Endothelial cell of umbilical vein (primary cell): Measurements from ENCODE around the gene DDX10. TPM values are rescaled to one million over a fixed set of nuclear protein-coding genes. Genes with fewer than 3 reads are reported as not detected.

Experiments
- BruUV-seq: library from RNA; stranded (reverse); fragments of 400-500 nt; replicated peaks from 2 replicates; lab custom pipeline; 2021; lab: Mats Ljungman, UMichigan
- CTCF ChIA-PET: fragments of 300-600, 350-600 bp; sonication (Branson Sonifier 250); formaldehyde crosslinking; loops from one replicate; lab custom pipeline; 2021; ENCODE audit warnings: antibody characterized with exemption, inconsistent platforms; lab: Charles Lee
- POLR2A ChIA-PET: fragments of 300-600, 350-600 bp; sonication (Branson Sonifier 250); formaldehyde crosslinking; loops from one replicate; lab custom pipeline; 2021; ENCODE audit warnings: antibody characterized with exemption, inconsistent platforms; lab: Charles Lee
- DNase-seq: peaks from one replicate; pipeline ENCODE4 v3.0.0-alpha.2; 2011; ENCODE audit warnings: low read depth, low spot score
- FAIRE-seq: peaks from 2 replicates; lab custom pipeline; 2011; peaks lifted over from hg19 to GRCh38; lab: Jason Lieb, UNC
- H2AFZ ChIP-seq: 2 replicates; pipeline ENCODE4 v1.6.0; 2012; ENCODE audit warnings: low read depth, low read length, control low read depth, inconsistent platforms
- H3K27ac ChIP-seq: 2 replicates; pipeline ENCODE4 v1.5.1; 2011; ENCODE audit warnings: low read depth, mild to moderate bottlenecking, control low read depth, low read length, moderate library complexity; ENCODE audit not compliant: insufficient read depth
- H3K27me3 ChIP-seq, 2 experiments: 2 replicates each; pipeline versions ENCODE4 v1.6.0 to v1.6.1; 2011; ENCODE audit warnings: low read length in 2 of 2, mixed read lengths in 1 of 2; ENCODE audit not compliant: control insufficient read depth in 2 of 2, insufficient read depth in 2 of 2
- H3K36me3 ChIP-seq, 2 experiments: 2 replicates in 1 of 2; 3 replicates in 1 of 2; pipeline ENCODE4 v1.5.1; 2011; ENCODE audit warnings: low read length in 2 of 2, mild to moderate bottlenecking in 1 of 2, moderate library complexity in 1 of 2; ENCODE audit not compliant: control insufficient read depth in 2 of 2, insufficient read depth in 2 of 2; ENCODE audit errors: extremely low read depth in 1 of 2
- H3K4me1 ChIP-seq: 3 replicates; pipeline ENCODE4 v1.5.1; 2011; ENCODE audit warnings: mild to moderate bottlenecking, low read length; ENCODE audit not compliant: control insufficient read depth, insufficient read depth; ENCODE audit errors: extremely low read depth
- H3K4me2 ChIP-seq: 2 replicates; pipeline ENCODE4 v1.6.1; 2011; ENCODE audit warnings: low read length, control low read depth, mixed read lengths; ENCODE audit not compliant: insufficient read depth
- H3K4me3 ChIP-seq, 3 experiments: fragments of 200-600 bp in 1 of 3; sonication (generic), shearing (Covaris generic) in 1 of 3; replicated peaks in 1 of 3; 2 replicates each; pipeline ENCODE4 v1.5.1; 2011 to 2016; ENCODE audit warnings: control low read depth in 3 of 3, low read length in 3 of 3, mild to moderate bottlenecking in 2 of 3, inconsistent platforms in 1 of 3, low read depth in 1 of 3, moderate library complexity in 1 of 3; ENCODE audit not compliant: insufficient read depth in 1 of 3
- H3K79me2 ChIP-seq: 2 replicates; pipeline ENCODE4 v1.6.0; 2012; ENCODE audit warnings: low read length, inconsistent platforms; ENCODE audit not compliant: control insufficient read depth, insufficient read depth
- H3K9ac ChIP-seq: replicated peaks from 2 replicates; pipeline ENCODE3; 2011; ENCODE audit warnings: low read length, control low read depth; ENCODE audit not compliant: insufficient read depth; ENCODE audit errors: extremely low read depth
- H3K9me1 ChIP-seq: replicated peaks from 3 replicates; pipeline ENCODE4 v1.6.0; 2011; ENCODE audit warnings: mild to moderate bottlenecking, low read length; ENCODE audit not compliant: control insufficient read depth, insufficient read depth; ENCODE audit errors: extremely low read depth
- H3K9me3 ChIP-seq: replicated peaks from 2 replicates; pipeline ENCODE4 v1.5.1; 2012; ENCODE audit warnings: low read length, inconsistent platforms; ENCODE audit not compliant: control insufficient read depth, insufficient read depth
- H4K20me1 ChIP-seq: replicated peaks from 2 replicates; pipeline ENCODE3; 2011; ENCODE audit warnings: mild to moderate bottlenecking, low read length; ENCODE audit not compliant: control insufficient read depth, insufficient read depth; ENCODE audit errors: extremely low read depth
- CTCF ChIP-seq, 2 donors: IDR thresholded peaks; 1 replicate in 1 of 2; 2 replicates in 1 of 2; pipeline ENCODE4 v1.5.1; 2011; ENCODE audit warnings: low read length in 2 of 2, mild to moderate bottlenecking in 2 of 2, moderate library complexity in 2 of 2, control low read depth in 1 of 2, inconsistent platforms in 1 of 2, low read depth in 1 of 2; ENCODE audit not compliant: insufficient read depth in 1 of 2; ENCODE audit errors: extremely low read depth in 1 of 2
- EZH2 ChIP-seq: IDR thresholded peaks from 2 replicates; pipeline ENCODE4 v1.6.1; 2012; ENCODE audit warnings: borderline replicate concordance, low read depth, mild to moderate bottlenecking, moderate library complexity, low read length, inconsistent platforms; ENCODE audit not compliant: severe bottlenecking
- FOS ChIP-seq: IDR thresholded peaks from 2 replicates; pipeline ENCODE4 v1.6.1; 2011; ENCODE audit warnings: mild to moderate bottlenecking, low read length, moderate library complexity, borderline replicate concordance; ENCODE audit not compliant: insufficient read depth
- GATA2 ChIP-seq: IDR thresholded peaks from 2 replicates; pipeline ENCODE4 v1.7.0; 2011; ENCODE audit warnings: low read depth, mild to moderate bottlenecking, moderate library complexity, mixed read lengths, low read length; ENCODE audit not compliant: insufficient read length, insufficient read depth
- JUN ChIP-seq: IDR thresholded peaks from 2 replicates; pipeline ENCODE4 v1.6.1; 2011; ENCODE audit warnings: borderline replicate concordance, low read depth; ENCODE audit not compliant: insufficient read length, insufficient read depth
- MYC ChIP-seq: IDR thresholded peaks from one replicate; pipeline ENCODE4 v1.6.1; 2011; ENCODE audit warnings: mild to moderate bottlenecking, low read depth, low read length
- POLR2A ChIP-seq: IDR thresholded peaks from 2 replicates; pipeline ENCODE4 v1.6.1; 2012; ENCODE audit warnings: low read depth, mild to moderate bottlenecking, control low read depth, low read length
- POLR2AphosphoS5 ChIP-seq: IDR thresholded peaks from 2 replicates; pipeline ENCODE4 v1.6.1; 2012; ENCODE audit warnings: low read depth, mild to moderate bottlenecking, control low read depth, low read length, moderate library complexity; ENCODE audit not compliant: insufficient read depth
- dilution Hi-C: fragments of 300-500 bp; cut with MboI; formaldehyde crosslinking; loops from one replicate; pipeline ENCODE4 v1.15.0; 2019; ENCODE audit warnings: low sequenced_read_pairs; ENCODE audit not compliant: extremely low pct_ligation_motif_present
- intact Hi-C: fragments of 100-400 bp; cut with micrococcal nuclease; formaldehyde crosslinking; loops from one replicate; pipeline ENCODE4 v1.10.0; 2022
- polyA plus RNA-seq, 4 experiments: library from polyadenylated mRNA; depleted of rRNA in 3 of 4; stranded (reverse) in 3 of 4; unstranded in 1 of 4; fragments of >200 nt; gene quantifications; 2 replicates each; pipeline versions ENCODE4 v1.2.1 to v1.2.3, GENCODE V29; 2011 to 2012; ENCODE audit warnings: missing spikeins in 1 of 4
- total RNA-seq: library from RNA; stranded (reverse); gene quantifications from 2 replicates; pipeline ENCODE4 v1.2.3, GENCODE V29; 2021
- TF ChIP-seq, protein P1 (sequence below): IDR thresholded peaks from 2 replicates; pipeline ENCODE4 v1.6.1; 2011; ENCODE audit not compliant: insufficient read depth, insufficient read length

The DDX10 gene
- total and polyA plus RNA-seq, 2 donors (not counting 3 experiments of a cell fraction or from before 2014, with no cell fraction given), result 29.8 to 35.2 TPM

DNA sequence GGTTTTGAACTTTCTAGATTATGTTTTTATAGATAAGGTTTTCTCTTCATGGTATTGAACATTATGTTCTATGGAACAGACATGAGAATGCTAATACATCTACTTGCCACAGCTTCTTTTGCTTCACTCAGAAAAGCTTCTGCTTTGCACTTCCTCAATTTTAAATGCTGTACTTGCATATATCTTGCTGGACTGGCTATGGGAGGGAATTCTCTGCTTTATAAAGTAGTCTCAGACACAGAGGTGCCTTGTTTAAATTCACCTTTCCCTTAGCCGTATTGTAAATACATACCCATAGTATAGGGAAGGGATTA is 173.9 kb downstream of the DDX10 start:
- ChIA-PET POLR2A (no interaction called here), CTCF (no interaction called here)
- no peak for TF ChIP-seq EZH2
- TF ChIP-seq CTCF (IDR thresholded peaks at IDR 0.05; ENCODE audit: extremely low read depth in 1 of 2, insufficient read depth in 1 of 2, low read depth in 1 of 2, low read length in 2 of 2), result no peak
- TF ChIP-seq JUN, result no peak
- no peak for TF ChIP-seq MYC
- TF ChIP-seq, protein P1, sequence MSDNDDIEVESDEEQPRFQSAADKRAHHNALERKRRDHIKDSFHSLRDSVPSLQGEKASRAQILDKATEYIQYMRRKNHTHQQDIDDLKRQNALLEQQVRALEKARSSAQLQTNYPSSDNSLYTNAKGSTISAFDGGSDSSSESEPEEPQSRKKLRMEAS, result no peak
- no peak for TF ChIP-seq POLR2A
- TF ChIP-seq POLR2AphosphoS5, result no peak
- TF ChIP-seq GATA2, result no peak
- no peak for TF ChIP-seq FOS
- Histone ChIP-seq H4K20me1 (no peaks in the 10 kb centered on the region), H3K36me3 (no peaks in the 10 kb centered on the region), H3K27ac (no peak overlapping the region), H3K79me2 (no peaks in the 10 kb centered on the region), H3K4me2 (no peak overlapping the region), H3K9me3 (no peaks in the 10 kb centered on the region), H3K27me3 (no peaks in the 10 kb centered on the region), H2AFZ (no peak overlapping the region), H3K9me1 (no peaks in the 10 kb centered on the region), H3K9ac (no peak overlapping the region), H3K4me1 (no peaks in the 10 kb centered on the region), H3K4me3 (no peak overlapping the region)
- BruUV-seq, result no TSS peak
- dilution Hi-C loops (no loop called here), intact Hi-C loops (loop anchor here (2.0 kb wide), 1 partner anchor 16 kb away; no protein-coding TSS in a partner anchor)
- DNase-seq, result no peak
- no peak for FAIRE-seq
